Breast epithelium (tissue), 3 donors: ENCODE measurements around the gene DGCR8.

Experiments
- POLR2A ChIP-seq: fragments of 450-650 bp; IDR thresholded peaks from one replicate; pipeline ENCODE4 v1.6.1; 2016; ENCODE audit warnings: antibody characterized with exemption, mild to moderate bottlenecking, moderate library complexity
- TF ChIP-seq, protein P1 (sequence below), 3 donors: fragments of 450-650 bp; IDR thresholded peaks; one replicate each; pipeline ENCODE4 v1.5.1; 2016 to 2017; ENCODE audit warnings: antibody characterized with exemption in 3 of 3, mild to moderate bottlenecking in 3 of 3, moderate library complexity in 3 of 3

- TF ChIP-seq POLR2A = no peak
- TF ChIP-seq, protein P1, sequence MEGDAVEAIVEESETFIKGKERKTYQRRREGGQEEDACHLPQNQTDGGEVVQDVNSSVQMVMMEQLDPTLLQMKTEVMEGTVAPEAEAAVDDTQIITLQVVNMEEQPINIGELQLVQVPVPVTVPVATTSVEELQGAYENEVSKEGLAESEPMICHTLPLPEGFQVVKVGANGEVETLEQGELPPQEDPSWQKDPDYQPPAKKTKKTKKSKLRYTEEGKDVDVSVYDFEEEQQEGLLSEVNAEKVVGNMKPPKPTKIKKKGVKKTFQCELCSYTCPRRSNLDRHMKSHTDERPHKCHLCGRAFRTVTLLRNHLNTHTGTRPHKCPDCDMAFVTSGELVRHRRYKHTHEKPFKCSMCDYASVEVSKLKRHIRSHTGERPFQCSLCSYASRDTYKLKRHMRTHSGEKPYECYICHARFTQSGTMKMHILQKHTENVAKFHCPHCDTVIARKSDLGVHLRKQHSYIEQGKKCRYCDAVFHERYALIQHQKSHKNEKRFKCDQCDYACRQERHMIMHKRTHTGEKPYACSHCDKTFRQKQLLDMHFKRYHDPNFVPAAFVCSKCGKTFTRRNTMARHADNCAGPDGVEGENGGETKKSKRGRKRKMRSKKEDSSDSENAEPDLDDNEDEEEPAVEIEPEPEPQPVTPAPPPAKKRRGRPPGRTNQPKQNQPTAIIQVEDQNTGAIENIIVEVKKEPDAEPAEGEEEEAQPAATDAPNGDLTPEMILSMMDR (IDR thresholded peaks at IDR 0.05) = peak in 1 of 3 donors; percentile 11
These were observed 16.5 kb upstream of the DGCR8 start for GRCh38 chr22:20063271-20064139.
